ENCODE measurements around the gene PSMD13. TPM values are rescaled to one million over a fixed set of nuclear protein-coding genes. Genes with fewer than 3 reads are reported as not detected.
"Not testable (repeated sequence)": the region's sequence is repeated elsewhere in the genome, so short reads cannot be mapped to it uniquely, and the experiment has no call there.

Gene PSMD13
- polyA plus RNA-seq (2012; ENCODE audit: missing spikeins), result 147 TPM

DNA sequence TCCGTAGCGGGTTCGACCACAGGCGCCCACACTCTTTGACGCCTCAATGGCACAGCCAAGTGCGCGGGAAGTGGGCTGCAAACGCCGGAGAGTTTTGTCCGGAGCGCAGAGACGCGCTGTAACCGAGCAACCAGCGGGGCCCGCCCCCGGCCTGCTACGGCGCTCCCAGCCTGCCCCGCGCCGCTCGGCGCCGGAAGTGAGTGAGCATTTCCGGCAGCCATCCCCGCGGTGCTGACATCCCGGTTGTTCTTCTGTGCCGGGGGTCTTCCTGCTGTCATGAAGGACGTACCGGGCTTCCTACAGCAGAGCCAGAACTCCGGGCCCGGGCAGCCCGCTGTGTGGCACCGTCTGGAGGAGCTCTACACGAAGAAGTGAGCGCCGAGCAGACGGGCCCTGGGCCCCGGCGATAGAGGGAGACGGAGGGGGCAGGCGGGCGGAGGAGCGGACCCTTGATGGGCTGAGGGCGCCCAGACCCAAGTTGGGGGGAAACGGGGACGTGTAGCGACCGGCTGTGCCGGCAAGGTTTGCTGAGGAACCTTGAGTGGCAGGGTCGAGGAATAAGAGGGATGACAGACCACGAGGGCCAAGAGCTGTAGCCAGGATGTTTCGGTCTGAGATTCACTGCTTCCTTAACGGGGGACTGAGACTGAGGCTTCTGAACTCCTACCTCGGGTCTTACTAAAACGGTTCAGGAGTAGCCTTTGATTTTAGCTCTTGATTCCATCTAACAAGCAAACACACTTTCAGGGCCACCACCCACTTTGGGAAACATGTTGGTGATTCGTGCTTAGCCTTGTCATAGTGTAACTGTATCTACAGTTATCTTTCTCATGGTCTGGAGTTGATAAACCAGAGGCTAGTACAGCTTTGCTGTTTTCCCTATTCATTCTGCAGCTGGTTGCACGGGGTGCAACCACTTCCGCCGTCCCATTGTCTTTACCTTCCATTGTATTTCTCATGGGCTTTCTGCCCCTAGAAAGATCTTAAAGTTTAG is at the start of gene PSMD13:
TSS of gene PSMD13 (plus strand) at position 203 of the 994 bp plus-strand sequence. CDS start at position 277, 74 bp downstream.
- DNase-seq (ENCODE audit: insufficient read length), result peak; percentile 92
- peak; percentile 84; the same call in 1 of the 2 replicates for TF ChIP-seq POLR2A (IDR thresholded peaks at IDR 0.05; ENCODE audit: low read depth, low read length)
- TF ChIP-seq POLR2AphosphoS5 (IDR thresholded peaks at IDR 0.05; ENCODE audit: low read depth, low read length), result peak; percentile 78; the same call in 1 of the 2 replicates
- peak; percentile 88 for TF ChIP-seq TAF1 (IDR thresholded peaks at IDR 0.05; ENCODE audit: borderline replicate concordance, low read depth, low read length)
- FAIRE-seq, result peak; percentile 98

DNA sequence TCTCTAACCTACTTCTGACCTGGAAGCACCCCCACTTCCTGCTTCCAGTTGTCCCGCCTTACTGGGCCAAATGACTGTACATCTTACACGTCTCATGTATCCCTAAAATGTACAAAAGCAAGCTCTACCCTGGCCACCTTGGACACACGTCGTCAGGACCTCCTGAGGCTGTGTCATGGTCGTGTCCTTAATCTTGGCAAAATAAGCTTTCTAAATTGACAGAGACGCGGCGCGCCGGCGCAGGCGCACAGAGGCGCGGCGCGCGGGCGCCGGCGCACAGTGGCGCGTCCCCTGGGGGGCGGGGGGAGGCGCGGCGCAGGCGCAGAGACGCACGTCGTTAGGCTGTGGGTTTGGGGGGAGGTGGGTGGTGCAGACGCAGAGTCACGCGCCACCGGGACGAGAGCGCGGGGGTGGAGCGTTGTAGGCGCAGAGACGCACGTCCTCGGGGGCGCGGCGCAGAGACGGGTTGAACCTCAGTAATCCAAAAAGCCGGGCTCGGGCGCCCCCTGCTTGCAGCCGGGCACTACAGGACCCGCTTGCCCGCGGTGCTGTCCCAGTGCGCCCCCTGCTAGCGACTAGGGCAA is 47.5 kb upstream of the PSMD13 start:
- not testable (repeated sequence) for DNase-seq (ENCODE audit: insufficient read length); FAIRE-seq

GRCh38 chr11:189843-190311 is 46.9 kb upstream of the PSMD13 start:
- FAIRE-seq; DNase-seq (ENCODE audit: insufficient read length): not testable (repeated sequence)

DNA sequence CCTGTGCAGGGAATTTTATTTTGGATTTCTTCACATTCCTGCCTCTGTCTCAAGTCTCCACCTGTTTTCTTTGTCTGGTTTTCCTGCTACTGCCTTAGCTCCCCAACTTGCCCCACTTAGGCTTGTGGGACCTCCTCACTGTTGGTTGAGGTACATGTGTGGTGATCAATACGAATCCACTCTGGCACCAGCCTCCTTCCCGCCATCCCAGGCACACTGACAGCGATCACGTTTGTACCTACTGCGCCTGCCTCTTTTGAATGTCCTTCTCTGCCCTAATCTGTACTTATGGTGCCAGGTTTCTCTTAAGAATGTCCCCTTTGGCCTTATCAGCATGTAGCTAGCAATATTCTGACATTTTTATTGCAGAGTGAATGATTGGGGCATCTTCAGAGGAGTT is 46.2 kb upstream of the PSMD13 start:
- DNase-seq (ENCODE audit: insufficient read length); FAIRE-seq: not testable (repeated sequence)

- DNase-seq (ENCODE audit: insufficient read length), result not testable (repeated sequence)
- FAIRE-seq, result peak; percentile 99
These were observed 45.0 kb upstream of the PSMD13 start for GRCh38 chr11:191490-192478.

- not testable (repeated sequence) for DNase-seq (ENCODE audit: insufficient read length); FAIRE-seq
These were observed 44.1 kb upstream of the PSMD13 start, which contains the start of gene SCGB1C1 for GRCh38 chr11:192674-193128. Gene SCGB1C1, plus strand, starts transcription at chr11:193078. Its CDS starts 22 bp downstream, at chr11:193100.

DNA sequence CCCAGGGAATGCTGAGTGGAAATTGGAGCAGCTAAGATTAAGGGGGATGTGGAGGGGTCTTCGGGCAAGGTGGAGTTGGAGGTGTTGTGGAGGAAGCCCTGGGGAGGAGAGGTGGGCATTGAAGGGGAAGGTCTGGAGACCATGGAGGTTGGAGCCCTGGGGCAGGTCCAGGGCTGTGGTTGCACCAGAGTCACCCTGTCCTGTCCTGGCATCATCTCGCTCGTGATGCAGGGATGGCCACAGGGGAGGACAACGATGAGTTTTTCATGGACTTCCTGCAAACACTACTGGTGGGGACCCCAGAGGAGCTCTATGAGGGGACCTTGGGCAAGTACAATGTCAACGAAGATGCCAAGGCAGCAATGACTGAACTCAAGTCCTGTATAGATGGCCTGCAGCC is 43.3 kb upstream of the PSMD13 start:
- not testable (repeated sequence) for DNase-seq (ENCODE audit: insufficient read length); FAIRE-seq

- DNase-seq (ENCODE audit: insufficient read length) (no peak), FAIRE-seq (no peak)
These were observed 39.7 kb upstream of the PSMD13 start for GRCh38 chr11:196786-197731.

GRCh38 chr11:197741-198235 is 39.0 kb upstream of the PSMD13 start:
- no peak for FAIRE-seq
- no peak for TF ChIP-seq TAF1 (IDR thresholded peaks at IDR 0.05; ENCODE audit: borderline replicate concordance, low read depth, low read length)
- TF ChIP-seq POLR2A (IDR thresholded peaks at IDR 0.05; ENCODE audit: low read depth, low read length), result no peak
- TF ChIP-seq POLR2AphosphoS5 (IDR thresholded peaks at IDR 0.05; ENCODE audit: low read depth, low read length), result no peak
- DNase-seq (ENCODE audit: insufficient read length), result no peak

More at GRCh38 chr11:196786-197731, 39.7 kb upstream of the PSMD13 start:
- TF ChIP-seq TAF1 (IDR thresholded peaks at IDR 0.05; ENCODE audit: borderline replicate concordance, low read depth, low read length), result no peak
- no peak for TF ChIP-seq POLR2AphosphoS5 (IDR thresholded peaks at IDR 0.05; ENCODE audit: low read depth, low read length)
- TF ChIP-seq POLR2A (IDR thresholded peaks at IDR 0.05; ENCODE audit: low read depth, low read length), result no peak

DNA sequence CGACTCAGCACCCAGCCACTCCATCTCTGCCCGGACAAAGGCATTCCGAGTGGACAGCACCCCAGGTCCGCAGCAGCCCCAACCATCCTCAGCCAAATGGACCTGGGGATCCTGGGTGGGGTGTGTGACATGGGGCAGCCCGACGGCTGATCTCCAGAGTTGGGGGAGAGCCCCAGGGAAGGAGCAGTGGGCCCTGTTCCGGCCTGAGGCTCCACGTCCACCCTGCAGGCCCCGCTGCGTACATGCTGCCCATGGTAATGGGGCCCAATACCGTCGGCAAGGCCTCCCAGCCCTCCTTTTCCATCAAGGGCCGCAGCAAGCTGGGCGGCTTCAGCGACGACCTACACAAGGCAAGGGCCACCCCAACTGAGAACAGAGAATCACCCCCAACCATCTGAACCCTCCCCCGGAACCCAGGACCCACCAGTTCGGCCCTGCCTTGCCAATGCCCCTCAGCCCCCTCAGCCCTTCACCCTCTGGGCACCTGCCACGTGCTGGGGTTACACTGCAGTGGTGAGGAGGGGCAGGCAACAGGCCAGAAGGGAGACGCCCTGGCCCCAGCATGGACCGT is 38.5 kb upstream of the PSMD13 start:
- no peak for TF ChIP-seq POLR2AphosphoS5 (IDR thresholded peaks at IDR 0.05; ENCODE audit: low read depth, low read length)
- TF ChIP-seq POLR2A (IDR thresholded peaks at IDR 0.05; ENCODE audit: low read depth, low read length), result no peak
- TF ChIP-seq TAF1 (IDR thresholded peaks at IDR 0.05; ENCODE audit: borderline replicate concordance, low read depth, low read length), result no peak
- FAIRE-seq (no peak), DNase-seq (ENCODE audit: insufficient read length) (no peak)

All from GM12892 (cell line).